Measurements from ENCODE around the gene HCN4.

- TF ChIP-seq POLR2A (IDR thresholded peaks at IDR 0.05) = no peak
- TF ChIP-seq, protein P1, sequence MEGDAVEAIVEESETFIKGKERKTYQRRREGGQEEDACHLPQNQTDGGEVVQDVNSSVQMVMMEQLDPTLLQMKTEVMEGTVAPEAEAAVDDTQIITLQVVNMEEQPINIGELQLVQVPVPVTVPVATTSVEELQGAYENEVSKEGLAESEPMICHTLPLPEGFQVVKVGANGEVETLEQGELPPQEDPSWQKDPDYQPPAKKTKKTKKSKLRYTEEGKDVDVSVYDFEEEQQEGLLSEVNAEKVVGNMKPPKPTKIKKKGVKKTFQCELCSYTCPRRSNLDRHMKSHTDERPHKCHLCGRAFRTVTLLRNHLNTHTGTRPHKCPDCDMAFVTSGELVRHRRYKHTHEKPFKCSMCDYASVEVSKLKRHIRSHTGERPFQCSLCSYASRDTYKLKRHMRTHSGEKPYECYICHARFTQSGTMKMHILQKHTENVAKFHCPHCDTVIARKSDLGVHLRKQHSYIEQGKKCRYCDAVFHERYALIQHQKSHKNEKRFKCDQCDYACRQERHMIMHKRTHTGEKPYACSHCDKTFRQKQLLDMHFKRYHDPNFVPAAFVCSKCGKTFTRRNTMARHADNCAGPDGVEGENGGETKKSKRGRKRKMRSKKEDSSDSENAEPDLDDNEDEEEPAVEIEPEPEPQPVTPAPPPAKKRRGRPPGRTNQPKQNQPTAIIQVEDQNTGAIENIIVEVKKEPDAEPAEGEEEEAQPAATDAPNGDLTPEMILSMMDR (IDR thresholded peaks at IDR 0.05) = no peak
- no peak for TF ChIP-seq EP300 (IDR thresholded peaks at IDR 0.05)
- no peak for TF ChIP-seq POLR2AphosphoS5 (IDR thresholded peaks at IDR 0.05)
Observed at GRCh38 chr15:73321496-73322450, 47.0 kb downstream of the HCN4 start.
